ENCODE measurements around the gene RGS11.

The RGS11 gene

GRCh38 chr16:275786-276232 lies at the start of gene RGS11:
Gene RGS11, minus strand, starts transcription at chr16:275944. Its CDS starts 33 bp downstream, at chr16:275911.
- Mint-ChIP-seq H3K27me3 (peaks cover 17% of the 10 kb centered on the region), H3K27ac (no peak within 1 kb of the TSS), H3K9me3 (no peaks in the 10 kb centered on the region), H3K36me3 (ENCODE audit: low read depth) (no peaks in the 10 kb centered on the region), H3K4me3 (no peak within 1 kb of the TSS), H3K4me1 (ENCODE audit: low read depth) (peaks cover 7% of the 10 kb centered on the region)

- Mint-ChIP-seq H3K4me1 (ENCODE audit: low read depth) (peaks cover 65% of the 10 kb centered on the region), H3K36me3 (ENCODE audit: low read depth) (no peaks in the 10 kb centered on the region), H3K27ac (peak overlapping the region; percentile 68), H3K27me3 (no peaks in the 10 kb centered on the region), H3K4me3 (peak overlapping the region; percentile 66), H3K9me3 (no peaks in the 10 kb centered on the region)
Observed at GRCh38 chr16:324451-325334, 48.9 kb upstream of the RGS11 start.

- Mint-ChIP-seq H3K4me3 (peak overlapping the region; percentile 66), H3K4me1 (ENCODE audit: low read depth) (peaks cover 68% of the 10 kb centered on the region), H3K27ac (no peak overlapping the region), H3K36me3 (ENCODE audit: low read depth) (no peaks in the 10 kb centered on the region), H3K9me3 (no peaks in the 10 kb centered on the region), H3K27me3 (no peaks in the 10 kb centered on the region)
Observed at GRCh38 chr16:324201-324450, 48.4 kb upstream of the RGS11 start.

- Mint-ChIP-seq H3K4me3 (no peak overlapping the region), H3K36me3 (ENCODE audit: low read depth) (peaks cover 9% of the 10 kb centered on the region), H3K9me3 (no peaks in the 10 kb centered on the region), H3K4me1 (ENCODE audit: low read depth) (peaks cover 75% of the 10 kb centered on the region), H3K27ac (no peak overlapping the region), H3K27me3 (no peaks in the 10 kb centered on the region)
Observed at GRCh38 chr16:322476-323143, 46.9 kb upstream of the RGS11 start.

- H3K4me1 Mint-ChIP-seq (ENCODE audit: low read depth), result peaks cover 69% of the 10 kb centered on the region
- no peak overlapping the region for H3K27ac Mint-ChIP-seq
- H3K27me3 Mint-ChIP-seq, result no peaks in the 10 kb centered on the region
- H3K4me3 Mint-ChIP-seq, result no peak overlapping the region
- peaks cover 11% of the 10 kb centered on the region for H3K36me3 Mint-ChIP-seq (ENCODE audit: low read depth)
- H3K9me3 Mint-ChIP-seq, result no peaks in the 10 kb centered on the region
Observed at GRCh38 chr16:321532-321931, 45.8 kb upstream of the RGS11 start.

GRCh38 chr16:320206-320605 lies 44.5 kb upstream of the RGS11 start:
- no peaks in the 10 kb centered on the region for H3K27me3 Mint-ChIP-seq
- H3K4me1 Mint-ChIP-seq (ENCODE audit: low read depth), result peaks cover 63% of the 10 kb centered on the region
- peak overlapping the region; percentile 7 for H3K27ac Mint-ChIP-seq
- H3K9me3 Mint-ChIP-seq, result no peaks in the 10 kb centered on the region
- peaks cover 12% of the 10 kb centered on the region for H3K36me3 Mint-ChIP-seq (ENCODE audit: low read depth)
- no peak overlapping the region for H3K4me3 Mint-ChIP-seq

GRCh38 chr16:318628-319027 lies 42.9 kb upstream of the RGS11 start:
- no peaks in the 10 kb centered on the region for H3K9me3 Mint-ChIP-seq
- H3K4me1 Mint-ChIP-seq (ENCODE audit: low read depth), result peaks cover 51% of the 10 kb centered on the region
- H3K27ac Mint-ChIP-seq, result no peak overlapping the region
- H3K27me3 Mint-ChIP-seq, result no peaks in the 10 kb centered on the region
- peaks cover 22% of the 10 kb centered on the region for H3K36me3 Mint-ChIP-seq (ENCODE audit: low read depth)
- H3K4me3 Mint-ChIP-seq, result no peak overlapping the region

- Mint-ChIP-seq H3K4me3 (no peak overlapping the region), H3K4me1 (ENCODE audit: low read depth) (peaks cover 47% of the 10 kb centered on the region), H3K9me3 (no peaks in the 10 kb centered on the region), H3K36me3 (ENCODE audit: low read depth) (peaks cover 22% of the 10 kb centered on the region), H3K27ac (no peak overlapping the region), H3K27me3 (no peaks in the 10 kb centered on the region)
Observed at GRCh38 chr16:317583-317982, 41.8 kb upstream of the RGS11 start.

- no peak overlapping the region for H3K4me3 Mint-ChIP-seq
- no peaks in the 10 kb centered on the region for H3K9me3 Mint-ChIP-seq
- peaks cover 27% of the 10 kb centered on the region for H3K36me3 Mint-ChIP-seq (ENCODE audit: low read depth)
- H3K4me1 Mint-ChIP-seq (ENCODE audit: low read depth), result peaks cover 44% of the 10 kb centered on the region
- H3K27me3 Mint-ChIP-seq, result no peaks in the 10 kb centered on the region
- H3K27ac Mint-ChIP-seq, result no peak overlapping the region
Observed at GRCh38 chr16:316741-317464, 41.2 kb upstream of the RGS11 start.

- H3K36me3 Mint-ChIP-seq (ENCODE audit: low read depth), result peaks cover 30% of the 10 kb centered on the region
- no peaks in the 10 kb centered on the region for H3K9me3 Mint-ChIP-seq
- H3K4me3 Mint-ChIP-seq, result no peak overlapping the region
- no peaks in the 10 kb centered on the region for H3K27me3 Mint-ChIP-seq
- H3K4me1 Mint-ChIP-seq (ENCODE audit: low read depth), result peaks cover 30% of the 10 kb centered on the region
- no peak overlapping the region for H3K27ac Mint-ChIP-seq
Observed at GRCh38 chr16:314795-315299, 39.1 kb upstream of the RGS11 start.

GRCh38 chr16:314351-314750 lies 38.6 kb upstream of the RGS11 start:
- no peak overlapping the region for H3K27ac Mint-ChIP-seq
- no peak overlapping the region for H3K4me3 Mint-ChIP-seq
- peaks cover 30% of the 10 kb centered on the region for H3K36me3 Mint-ChIP-seq (ENCODE audit: low read depth)
- H3K4me1 Mint-ChIP-seq (ENCODE audit: low read depth), result peaks cover 32% of the 10 kb centered on the region
- no peaks in the 10 kb centered on the region for H3K9me3 Mint-ChIP-seq
- no peaks in the 10 kb centered on the region for H3K27me3 Mint-ChIP-seq

GRCh38 chr16:311725-312124 lies 36.0 kb upstream of the RGS11 start:
- peaks cover 33% of the 10 kb centered on the region for H3K4me1 Mint-ChIP-seq (ENCODE audit: low read depth)
- H3K9me3 Mint-ChIP-seq, result no peaks in the 10 kb centered on the region
- no peak overlapping the region for H3K27ac Mint-ChIP-seq
- H3K4me3 Mint-ChIP-seq, result no peak overlapping the region
- H3K36me3 Mint-ChIP-seq (ENCODE audit: low read depth), result peaks cover 26% of the 10 kb centered on the region
- no peaks in the 10 kb centered on the region for H3K27me3 Mint-ChIP-seq

- Mint-ChIP-seq H3K27ac (peak overlapping the region; percentile 65), H3K4me3 (no peak overlapping the region), H3K9me3 (no peaks in the 10 kb centered on the region)
Observed at GRCh38 chr16:309476-309875, 33.7 kb upstream of the RGS11 start.

GRCh38 chr16:307691-308312 lies 32.1 kb upstream of the RGS11 start:
- Mint-ChIP-seq H3K36me3 (ENCODE audit: low read depth) (peaks cover 32% of the 10 kb centered on the region), H3K27ac (no peak overlapping the region), H3K9me3 (no peaks in the 10 kb centered on the region), H3K27me3 (no peaks in the 10 kb centered on the region), H3K4me1 (ENCODE audit: low read depth) (peaks cover 24% of the 10 kb centered on the region), H3K4me3 (no peak overlapping the region)

More at GRCh38 chr16:309476-309875, 33.7 kb upstream of the RGS11 start:
- H3K4me1 Mint-ChIP-seq (ENCODE audit: low read depth), result peaks cover 24% of the 10 kb centered on the region
- H3K27me3 Mint-ChIP-seq, result no peaks in the 10 kb centered on the region
- peaks cover 25% of the 10 kb centered on the region for H3K36me3 Mint-ChIP-seq (ENCODE audit: low read depth)
